Smooth muscle cell (in vitro differentiated cells): Measurements from ENCODE around the gene OR6F1. TPM values are rescaled to one million over a fixed set of nuclear protein-coding genes. Genes with fewer than 3 reads are reported as not detected.
"Not testable (repeated sequence)": the region's sequence is repeated elsewhere in the genome, so short reads cannot be mapped to it uniquely, and the experiment has no call there.

Experiments used
- DNase-seq: peaks from one replicate; lab custom pipeline; 2025; ENCODE audit not compliant: unreplicated experiment; lab: John Stamatoyannopoulos, UW
- H2AFZ ChIP-seq: fragments of 200-600 bp; sonication (generic); 2 replicates; pipeline ENCODE4 v1.6.0; 2016; ENCODE audit warnings: antibody characterized with exemption, low read depth, mild to moderate bottlenecking
- H3F3A ChIP-seq: fragments of 200-600 bp; sonication (generic); 2 replicates; pipeline ENCODE4 v1.6.0; 2017; ENCODE audit warnings: antibody characterized with exemption, low read depth
- H3K27ac ChIP-seq: fragments of 200-600 bp; sonication (generic); 2 replicates; pipeline ENCODE4 v1.5.1; 2016; ENCODE audit warnings: low read depth, mild to moderate bottlenecking
- H3K27me3 ChIP-seq: fragments of 200-600 bp; sonication (generic); 2 replicates; pipeline ENCODE4 v1.6.1; 2016; ENCODE audit warnings: low read depth, mild to moderate bottlenecking
- H3K36me3 ChIP-seq: fragments of 200-600 bp; sonication (generic); 2 replicates; pipeline ENCODE4 v1.5.1; 2016; ENCODE audit warnings: low read depth
- H3K4me1 ChIP-seq: fragments of 200-600 bp; sonication (generic); 2 replicates; pipeline ENCODE4 v1.5.1; 2016; ENCODE audit warnings: low read depth
- H3K4me2 ChIP-seq: fragments of 200-600 bp; sonication (generic); 2 replicates; pipeline ENCODE4 v1.6.0; 2016; ENCODE audit warnings: mild to moderate bottlenecking
- H3K4me3 ChIP-seq: fragments of 200-600 bp; sonication (generic); 2 replicates; pipeline ENCODE4 v1.5.1; 2016; ENCODE audit warnings: mild to moderate bottlenecking
- H3K79me2 ChIP-seq: fragments of 200-600 bp; sonication (generic); 2 replicates; pipeline ENCODE4 v1.6.0; 2016; ENCODE audit warnings: low read depth, mild to moderate bottlenecking
- H3K9ac ChIP-seq: fragments of 200-600 bp; sonication (generic); 2 replicates; pipeline ENCODE4 v1.6.0; 2016; ENCODE audit warnings: low read depth
- H3K9me3 ChIP-seq: fragments of 200-600 bp; sonication (generic); replicated peaks from 2 replicates; pipeline ENCODE4 v1.5.1; 2016; ENCODE audit warnings: low read depth
- H4K20me1 ChIP-seq: fragments of 200-600 bp; sonication (generic); 2 replicates; pipeline ENCODE4 v1.6.0; 2016; ENCODE audit warnings: low read depth
- CTCF ChIP-seq: fragments of 200-600 bp; sonication (generic); IDR thresholded peaks from 2 replicates; pipeline ENCODE4 v1.5.1; 2017; ENCODE audit warnings: borderline replicate concordance, mild to moderate bottlenecking, antibody characterized with exemption; ENCODE audit not compliant: insufficient read depth, poor library complexity, severe bottlenecking
- WGBS: methylation state at CpG from one replicate; pipeline ENCODE4 v1.1.7; 2016; ENCODE audit warnings: low lambda C conversion rate; 5-methylcytosine and 5-hydroxymethylcytosine counted together
- polyA plus RNA-seq: library from polyadenylated mRNA; unstranded; fragments of >200 nt; fragmentation: Nextera tagmentation; extraction: Ambion mirVana; gene quantifications from 2 replicates; pipeline ENCODE4 v1.2.1, GENCODE V29; 2016
- total RNA-seq: library from RNA; depleted of rRNA; stranded (reverse); fragments of >200 nt; gene quantifications from 2 replicates; pipeline ENCODE4 v1.2.3, GENCODE V29; 2014

Gene OR6F1
- total and polyA plus RNA-seq, 2 experiments from 2014 or later = not detected

GRCh38 chr1:247748041-247748440 is 31.6 kb upstream of the OR6F1 start, which contains the start of gene OR14A2:
TSS of gene OR14A2 (minus strand) at chr1:247748141.
- H3K9me3 ChIP-seq = peaks cover 27% of the 10 kb centered on the region
- H3K27ac ChIP-seq = no peak within 1 kb of the TSS
- H3K4me3 ChIP-seq = no peak within 1 kb of the TSS
- no peaks in the 10 kb centered on the region for H4K20me1 ChIP-seq
- 89% methylated on average over 2 of the region's 2 CpGs for WGBS
- H3F3A ChIP-seq = no peaks in the 10 kb centered on the region
- H3K79me2 ChIP-seq = no peaks in the 10 kb centered on the region
- H3K4me2 ChIP-seq = no peak within 1 kb of the TSS
- no peak within 1 kb of the TSS for H2AFZ ChIP-seq
- H3K36me3 ChIP-seq = no peaks in the 10 kb centered on the region
- TF ChIP-seq CTCF = no peak
- H3K4me1 ChIP-seq = no peaks in the 10 kb centered on the region
- H3K27me3 ChIP-seq = no peaks in the 10 kb centered on the region
- DNase-seq = no peak
- no peak within 1 kb of the TSS for H3K9ac ChIP-seq

- H3F3A ChIP-seq = no peaks in the 10 kb centered on the region
- H3K9me3 ChIP-seq = peaks cover 27% of the 10 kb centered on the region
- H3K4me3 ChIP-seq = no peak overlapping the region
- no peak overlapping the region for H3K4me2 ChIP-seq
- DNase-seq = no peak
- no peaks in the 10 kb centered on the region for H4K20me1 ChIP-seq
- H3K79me2 ChIP-seq = no peaks in the 10 kb centered on the region
- no peaks in the 10 kb centered on the region for H3K4me1 ChIP-seq
- no peak overlapping the region for H3K9ac ChIP-seq
- no peak overlapping the region for H2AFZ ChIP-seq
- WGBS = 82% methylated on average over 7 of the region's 7 CpGs
- H3K36me3 ChIP-seq = no peaks in the 10 kb centered on the region
- no peak for TF ChIP-seq CTCF
- H3K27ac ChIP-seq = no peak overlapping the region
- H3K27me3 ChIP-seq = no peaks in the 10 kb centered on the region
Measured at GRCh38 chr1:247747616-247748015, 31.2 kb upstream of the OR6F1 start.

GRCh38 chr1:247746391-247746935 is 30.0 kb upstream of the OR6F1 start:
- H3K4me2 ChIP-seq = no peak overlapping the region
- TF ChIP-seq CTCF = no peak
- H3K9me3 ChIP-seq = peaks cover 19% of the 10 kb centered on the region
- no peak for DNase-seq
- no peak overlapping the region for H3K9ac ChIP-seq
- no peaks in the 10 kb centered on the region for H3K27me3 ChIP-seq
- WGBS = 57% methylated on average over 3 of the region's 3 CpGs
- H3K79me2 ChIP-seq = no peaks in the 10 kb centered on the region
- no peaks in the 10 kb centered on the region for H3F3A ChIP-seq
- H3K27ac ChIP-seq = no peak overlapping the region
- H3K36me3 ChIP-seq = no peaks in the 10 kb centered on the region
- no peaks in the 10 kb centered on the region for H3K4me1 ChIP-seq
- no peak overlapping the region for H2AFZ ChIP-seq
- no peak overlapping the region for H3K4me3 ChIP-seq
- H4K20me1 ChIP-seq = no peaks in the 10 kb centered on the region

GRCh38 chr1:247742215-247742760 is 25.8 kb upstream of the OR6F1 start:
- H4K20me1 ChIP-seq, H2AFZ ChIP-seq, H3K27me3 ChIP-seq, DNase-seq, H3K9ac ChIP-seq, H3F3A ChIP-seq, H3K79me2 ChIP-seq, H3K27ac ChIP-seq, H3K36me3 ChIP-seq, H3K4me1 ChIP-seq, H3K9me3 ChIP-seq, H3K4me3 ChIP-seq, H3K4me2 ChIP-seq: not testable (repeated sequence)
- 42% methylated on average over 3 of the region's 3 CpGs for WGBS
